Measurements from ENCODE around the gene KRTAP20-4.

The KRTAP20-4 gene

DNA sequence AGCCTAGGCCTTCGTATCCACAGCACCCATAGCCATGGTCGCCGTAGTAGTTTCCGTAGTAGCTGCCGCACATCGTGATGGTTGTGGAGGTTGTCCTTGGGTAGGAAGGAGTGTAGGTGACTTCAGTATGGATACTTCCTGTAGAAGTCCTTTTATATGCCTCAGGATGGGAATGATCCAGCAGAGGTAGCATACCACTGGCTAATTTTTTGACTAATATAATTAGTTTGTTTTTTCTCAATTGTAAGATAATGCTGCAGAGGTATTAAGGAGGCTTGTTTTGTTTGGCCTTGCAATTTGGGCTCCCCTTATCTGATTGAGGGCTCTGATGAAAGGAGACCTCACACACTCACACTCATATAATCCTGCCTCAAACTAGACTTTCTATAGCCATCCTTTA, 21.6 kb upstream of the KRTAP20-4 start, which contains the start of gene KRTAP6-2:
KRTAP6-2 (minus strand) TSS at position 101 of the 400 bp plus-strand sequence; CDS start at position 73, 28 bp downstream.
- H3K4me3 ChIP-seq (ENCODE audit: control insufficient read depth in 1 of 7, extremely low read depth in 1 of 7, insufficient read depth in 4 of 7, low read depth in 2 of 7, low read length in 6 of 7) = no peak within 1 kb of the TSS
- DNase-seq = no peak
- no peak within 1 kb of the TSS for H3K27ac ChIP-seq (ENCODE audit: insufficient read depth in 1 of 2, low read depth in 1 of 2, low read length in 2 of 2, poor library complexity in 1 of 2, severe bottlenecking in 2 of 2)
- WGBS (ENCODE audit: insufficient coverage) = 91% methylated on average over 6 of the region's 6 CpGs
- ChIA-PET CTCF (no interaction called here), POLR2A (no interaction called here)
- H3K4me1 ChIP-seq (ENCODE audit: control extremely low read depth in 1 of 4, control insufficient read depth in 4 of 4, insufficient read depth in 4 of 4, low read length in 3 of 4) = no peaks in the 10 kb centered on the region
- H3K9me3 ChIP-seq (ENCODE audit: control extremely low read depth in 1 of 5, control insufficient read depth in 4 of 5, insufficient read depth in 2 of 5, low read depth in 1 of 5, low read length in 4 of 5) = no peaks in the 10 kb centered on the region
- no peaks in the 10 kb centered on the region for H3K27me3 ChIP-seq (replicated peaks in 2 of 5; ENCODE audit: control insufficient read depth in 4 of 5, insufficient read depth in 5 of 5, low read length in 4 of 5)
- no peaks in the 10 kb centered on the region for H3K36me3 ChIP-seq (ENCODE audit: control insufficient read depth in 4 of 4, insufficient read depth in 4 of 4, low read length in 3 of 4)

- Histone ChIP-seq H3K27ac (ENCODE audit: insufficient read depth in 1 of 2, low read depth in 1 of 2, low read length in 2 of 2, poor library complexity in 1 of 2, severe bottlenecking in 2 of 2) (no peak within 1 kb of the TSS), H3K9me3 (ENCODE audit: control extremely low read depth in 1 of 5, control insufficient read depth in 4 of 5, insufficient read depth in 2 of 5, low read depth in 1 of 5, low read length in 4 of 5) (no peaks in the 10 kb centered on the region), H3K4me3 (ENCODE audit: control insufficient read depth in 1 of 7, extremely low read depth in 1 of 7, insufficient read depth in 4 of 7, low read depth in 2 of 7, low read length in 6 of 7) (no peak within 1 kb of the TSS), H3K4me1 (ENCODE audit: control extremely low read depth in 1 of 4, control insufficient read depth in 4 of 4, insufficient read depth in 4 of 4, low read length in 3 of 4) (no peaks in the 10 kb centered on the region), H3K27me3 (replicated peaks in 2 of 5; ENCODE audit: control insufficient read depth in 4 of 5, insufficient read depth in 5 of 5, low read length in 4 of 5) (no peaks in the 10 kb centered on the region), H3K36me3 (ENCODE audit: control insufficient read depth in 4 of 4, insufficient read depth in 4 of 4, low read length in 3 of 4) (no peaks in the 10 kb centered on the region)
- ChIA-PET CTCF (no interaction called here), POLR2A (no interaction called here)
- DNase-seq = no peak
- no CpG with 5 or more reads among the region's 1 CpG for WGBS (ENCODE audit: insufficient coverage)
Observed at GRCh38 chr21:30600787-30601186, 19.6 kb upstream of the KRTAP20-4 start, which contains the start of gene KRTAP22-1. Gene KRTAP22-1 (plus strand): TSS chr21:30601087.

- H3K9me3 ChIP-seq (ENCODE audit: control extremely low read depth in 1 of 5, control insufficient read depth in 4 of 5, insufficient read depth in 2 of 5, low read depth in 1 of 5, low read length in 4 of 5) = no peaks in the 10 kb centered on the region
- WGBS (ENCODE audit: insufficient coverage) = 89% methylated on average over 2 of the region's 2 CpGs
- no peak overlapping the region for H3K27ac ChIP-seq (ENCODE audit: insufficient read depth in 1 of 2, low read depth in 1 of 2, low read length in 2 of 2, poor library complexity in 1 of 2, severe bottlenecking in 2 of 2)
- ChIA-PET POLR2A (no interaction called here), CTCF (no interaction called here)
- H3K4me1 ChIP-seq (ENCODE audit: control extremely low read depth in 1 of 4, control insufficient read depth in 4 of 4, insufficient read depth in 4 of 4, low read length in 3 of 4) = no peaks in the 10 kb centered on the region
- H3K4me3 ChIP-seq (ENCODE audit: control insufficient read depth in 1 of 7, extremely low read depth in 1 of 7, insufficient read depth in 4 of 7, low read depth in 2 of 7, low read length in 6 of 7) = no peak overlapping the region
- no peaks in the 10 kb centered on the region for H3K36me3 ChIP-seq (ENCODE audit: control insufficient read depth in 4 of 4, insufficient read depth in 4 of 4, low read length in 3 of 4)
- H3K27me3 ChIP-seq (replicated peaks in 2 of 5; ENCODE audit: control insufficient read depth in 4 of 5, insufficient read depth in 5 of 5, low read length in 4 of 5) = no peaks in the 10 kb centered on the region
- no peak for DNase-seq
Observed at GRCh38 chr21:30605968-30606367, 14.5 kb upstream of the KRTAP20-4 start.

DNA sequence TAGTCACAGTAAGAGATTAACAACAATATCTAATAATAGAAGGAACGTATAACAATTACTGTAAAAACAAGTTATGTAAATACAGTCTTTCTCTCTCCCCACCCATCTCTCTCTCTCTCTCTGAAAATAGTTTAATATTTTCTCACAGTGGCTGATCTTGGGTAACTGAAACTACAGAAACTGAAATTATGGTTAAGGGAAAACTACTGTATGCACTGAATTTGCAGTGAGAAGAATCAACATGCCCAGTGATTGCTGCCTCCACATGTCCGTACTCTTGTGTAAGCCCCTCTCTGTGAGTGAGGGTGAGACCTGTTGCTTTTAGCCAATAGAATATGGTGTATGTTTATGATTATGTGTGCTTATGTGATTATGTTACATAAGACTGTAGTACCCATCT, 8.3 kb upstream of the KRTAP20-4 start:
- ChIA-PET POLR2A (no interaction called here), CTCF (no interaction called here)
- no peak for DNase-seq
- no peaks in the 10 kb centered on the region for H3K4me1 ChIP-seq (ENCODE audit: control extremely low read depth in 1 of 4, control insufficient read depth in 4 of 4, insufficient read depth in 4 of 4, low read length in 3 of 4)
- no peak overlapping the region for H3K27ac ChIP-seq (ENCODE audit: insufficient read depth in 1 of 2, low read depth in 1 of 2, low read length in 2 of 2, poor library complexity in 1 of 2, severe bottlenecking in 2 of 2)
- no peaks in the 10 kb centered on the region for H3K27me3 ChIP-seq (replicated peaks in 2 of 5; ENCODE audit: control insufficient read depth in 4 of 5, insufficient read depth in 5 of 5, low read length in 4 of 5)
- WGBS (ENCODE audit: insufficient coverage) = 100% methylated on average over 1 of the region's 2 CpGs
- H3K4me3 ChIP-seq (ENCODE audit: control insufficient read depth in 1 of 7, extremely low read depth in 1 of 7, insufficient read depth in 4 of 7, low read depth in 2 of 7, low read length in 6 of 7) = no peak overlapping the region
- H3K36me3 ChIP-seq (ENCODE audit: control insufficient read depth in 4 of 4, insufficient read depth in 4 of 4, low read length in 3 of 4) = no peaks in the 10 kb centered on the region
- no peaks in the 10 kb centered on the region for H3K9me3 ChIP-seq (ENCODE audit: control extremely low read depth in 1 of 5, control insufficient read depth in 4 of 5, insufficient read depth in 2 of 5, low read depth in 1 of 5, low read length in 4 of 5)

- Histone ChIP-seq H3K27me3 (replicated peaks in 2 of 5; ENCODE audit: control insufficient read depth in 4 of 5, insufficient read depth in 5 of 5, low read length in 4 of 5) (no peaks in the 10 kb centered on the region), H3K4me3 (ENCODE audit: control insufficient read depth in 1 of 7, extremely low read depth in 1 of 7, insufficient read depth in 4 of 7, low read depth in 2 of 7, low read length in 6 of 7) (no peak within 1 kb of the TSS), H3K27ac (ENCODE audit: insufficient read depth in 1 of 2, low read depth in 1 of 2, low read length in 2 of 2, poor library complexity in 1 of 2, severe bottlenecking in 2 of 2) (no peak within 1 kb of the TSS), H3K4me1 (ENCODE audit: control extremely low read depth in 1 of 4, control insufficient read depth in 4 of 4, insufficient read depth in 4 of 4, low read length in 3 of 4) (no peaks in the 10 kb centered on the region), H3K9me3 (ENCODE audit: control extremely low read depth in 1 of 5, control insufficient read depth in 4 of 5, insufficient read depth in 2 of 5, low read depth in 1 of 5, low read length in 4 of 5) (no peaks in the 10 kb centered on the region), H3K36me3 (ENCODE audit: control insufficient read depth in 4 of 4, insufficient read depth in 4 of 4, low read length in 3 of 4) (no peaks in the 10 kb centered on the region)
- CTCF ChIA-PET = no interaction called here
- DNase-seq = no peak
- WGBS (ENCODE audit: insufficient coverage) = 80% methylated on average over 1 of the region's 2 CpGs
- POLR2A ChIA-PET = interaction anchor here (0.6 kb wide), 1 partner anchor 165 kb away, joined by 5 read pairs; no protein-coding TSS in a partner anchor
Observed at GRCh38 chr21:30613836-30614235, 6.6 kb upstream of the KRTAP20-4 start, which contains the start of gene KRTAP6-1. Gene KRTAP6-1 (minus strand): TSS chr21:30613930. CDS start chr21:30613904, 26 bp downstream.

DNA sequence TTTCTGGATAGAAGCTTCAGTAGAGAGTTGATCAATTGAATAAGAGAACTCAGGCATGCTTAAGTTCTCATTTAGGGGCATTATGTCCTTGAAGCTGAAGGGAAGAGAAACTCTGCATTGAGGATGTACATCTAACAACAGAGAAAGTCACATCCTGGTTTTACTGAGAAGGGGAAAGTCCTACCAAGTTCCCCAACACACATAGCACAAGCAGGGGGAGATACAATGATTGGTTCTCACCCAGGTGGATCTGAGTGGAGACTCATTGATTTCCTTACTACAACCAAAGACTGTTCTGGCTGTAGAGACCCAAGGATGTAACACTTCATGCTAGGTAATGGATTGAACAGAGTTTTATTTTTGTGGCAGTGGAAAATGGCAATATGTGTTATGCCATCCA, 5.2 kb upstream of the KRTAP20-4 start:
- no peak overlapping the region for H3K27ac ChIP-seq (ENCODE audit: insufficient read depth in 1 of 2, low read depth in 1 of 2, low read length in 2 of 2, poor library complexity in 1 of 2, severe bottlenecking in 2 of 2)
- H3K27me3 ChIP-seq (replicated peaks in 2 of 5; ENCODE audit: control insufficient read depth in 4 of 5, insufficient read depth in 5 of 5, low read length in 4 of 5) = no peaks in the 10 kb centered on the region
- no peaks in the 10 kb centered on the region for H3K36me3 ChIP-seq (ENCODE audit: control insufficient read depth in 4 of 4, insufficient read depth in 4 of 4, low read length in 3 of 4)
- no peaks in the 10 kb centered on the region for H3K4me1 ChIP-seq (ENCODE audit: control extremely low read depth in 1 of 4, control insufficient read depth in 4 of 4, insufficient read depth in 4 of 4, low read length in 3 of 4)
- H3K4me3 ChIP-seq (ENCODE audit: control insufficient read depth in 1 of 7, extremely low read depth in 1 of 7, insufficient read depth in 4 of 7, low read depth in 2 of 7, low read length in 6 of 7) = no peak overlapping the region
- CTCF ChIA-PET = no interaction called here
- no peak for DNase-seq
- POLR2A ChIA-PET = no interaction called here
- no peaks in the 10 kb centered on the region for H3K9me3 ChIP-seq (ENCODE audit: control extremely low read depth in 1 of 5, control insufficient read depth in 4 of 5, insufficient read depth in 2 of 5, low read depth in 1 of 5, low read length in 4 of 5)

DNA sequence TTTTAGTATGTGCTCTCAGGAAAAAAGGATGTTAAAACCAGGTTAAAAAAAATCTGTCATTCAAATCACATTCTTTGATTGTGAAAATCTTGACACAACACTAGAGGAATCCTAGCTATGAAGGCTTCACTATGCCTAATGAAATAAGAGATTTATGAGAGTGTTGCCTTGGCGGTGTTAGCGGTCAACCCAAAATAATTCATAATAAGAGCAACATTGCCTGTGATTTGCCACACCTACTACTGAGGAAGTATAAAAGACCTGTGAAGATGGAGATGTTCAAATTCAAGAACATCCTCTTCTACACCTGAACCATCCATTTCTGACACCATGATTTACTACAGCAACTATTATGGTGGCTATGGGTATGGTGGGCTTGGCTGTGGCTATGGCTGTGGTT, 4.3 kb upstream of the KRTAP20-4 start, which contains the start of gene KRTAP20-1:
KRTAP20-1 (plus strand) TSS at position 301 of the 400 bp plus-strand sequence; CDS start at position 331, 30 bp downstream.
- ChIA-PET POLR2A (no interaction called here), CTCF (no interaction called here)
- Histone ChIP-seq H3K9me3 (ENCODE audit: control extremely low read depth in 1 of 5, control insufficient read depth in 4 of 5, insufficient read depth in 2 of 5, low read depth in 1 of 5, low read length in 4 of 5) (no peaks in the 10 kb centered on the region), H3K27ac (ENCODE audit: insufficient read depth in 1 of 2, low read depth in 1 of 2, low read length in 2 of 2, poor library complexity in 1 of 2, severe bottlenecking in 2 of 2) (no peak within 1 kb of the TSS), H3K27me3 (replicated peaks in 2 of 5; ENCODE audit: control insufficient read depth in 4 of 5, insufficient read depth in 5 of 5, low read length in 4 of 5) (no peaks in the 10 kb centered on the region), H3K36me3 (ENCODE audit: control insufficient read depth in 4 of 4, insufficient read depth in 4 of 4, low read length in 3 of 4) (no peaks in the 10 kb centered on the region), H3K4me3 (ENCODE audit: control insufficient read depth in 1 of 7, extremely low read depth in 1 of 7, insufficient read depth in 4 of 7, low read depth in 2 of 7, low read length in 6 of 7) (no peak within 1 kb of the TSS), H3K4me1 (ENCODE audit: control extremely low read depth in 1 of 4, control insufficient read depth in 4 of 4, insufficient read depth in 4 of 4, low read length in 3 of 4) (no peaks in the 10 kb centered on the region)
- DNase-seq = no peak
- WGBS (ENCODE audit: insufficient coverage) = no CpG with 5 or more reads among the region's 2 CpGs
